Panc1 (cell line): ENCODE data around the gene IL36RN. TPM values are rescaled to one million over a fixed set of nuclear protein-coding genes. Genes with fewer than 3 reads are reported as not detected.

Experiments used
- ATAC-seq: fragments of 200-7000 bp; cut with Tn5 transposase; 2 replicates; pipeline ENCODE4 v1.9.1; 2020; ENCODE audit warnings: mild to moderate bottlenecking, moderate library complexity
- BruUV-seq: library from RNA; stranded (reverse); fragments of 400-500 nt; replicated peaks from 2 replicates; lab custom pipeline; 2021; lab: Mats Ljungman, UMichigan
- CTCF ChIA-PET: fragments of 300-600 bp; sonication (Branson Sonifier 250); formaldehyde crosslinking; loops from one replicate; lab custom pipeline; 2022; ENCODE audit warnings: antibody characterized with exemption; lab: Charles Lee
- POLR2A ChIA-PET: fragments of 300-600 bp; sonication (Branson Sonifier 250); formaldehyde crosslinking; loops from one replicate; lab custom pipeline; 2022; ENCODE audit warnings: antibody characterized with exemption; lab: Charles Lee
- DNase-seq: peaks from one replicate; pipeline ENCODE4 v3.0.0-alpha.2; 2010; ENCODE audit warnings: low read depth, low spot score
- H3K27ac ChIP-seq: 2 replicates; pipeline ENCODE4 v1.5.1; 2011; ENCODE audit warnings: mild to moderate bottlenecking, low read length, inconsistent platforms
- H3K27me3 ChIP-seq: fragments of 200-500 bp; sonication (Bioruptor generic); 2 replicates; pipeline ENCODE4 v1.6.0; 2014; ENCODE audit warnings: low read length, inconsistent platforms; ENCODE audit not compliant: control insufficient read depth, insufficient read depth
- H3K36me3 ChIP-seq: fragments of 200-500 bp; sonication (Bioruptor generic); 2 replicates; pipeline ENCODE4 v1.5.1; 2014; ENCODE audit warnings: inconsistent platforms, mild to moderate bottlenecking, low read length, moderate library complexity; ENCODE audit not compliant: control insufficient read depth, insufficient read depth
- H3K4me1 ChIP-seq: 2 replicates; pipeline ENCODE4 v1.5.1; 2011; ENCODE audit warnings: inconsistent platforms, mild to moderate bottlenecking, low read length, moderate library complexity; ENCODE audit not compliant: control insufficient read depth, insufficient read depth
- H3K4me3 ChIP-seq, 2 experiments: 2 replicates each; pipeline ENCODE4 v1.5.1; 2011 to 2012; ENCODE audit warnings: low read depth in 2 of 2, low read length in 2 of 2, mild to moderate bottlenecking in 2 of 2, inconsistent platforms in 1 of 2, moderate library complexity in 1 of 2
- H3K9me3 ChIP-seq: fragments of 200-500 bp; sonication (Bioruptor generic); 2 replicates; pipeline ENCODE4 v1.5.1; 2014; ENCODE audit warnings: low read depth, mild to moderate bottlenecking, inconsistent platforms, low read length, moderate library complexity; ENCODE audit not compliant: control insufficient read depth, insufficient read depth
- POLR2AphosphoS5 ChIP-seq: IDR thresholded peaks from 2 replicates; pipeline ENCODE4 v1.6.1; 2012; ENCODE audit warnings: mild to moderate bottlenecking, low read depth, low read length, moderate library complexity
- SIN3A ChIP-seq: IDR thresholded peaks from 2 replicates; pipeline ENCODE4 v1.6.1; 2012; ENCODE audit warnings: low read depth, mild to moderate bottlenecking, low read length, moderate library complexity, borderline replicate concordance; ENCODE audit not compliant: insufficient read depth
- TCF7L2 ChIP-seq: IDR thresholded peaks from 2 replicates; pipeline ENCODE4 v1.6.1; 2011; ENCODE audit warnings: mild to moderate bottlenecking, low read depth, low read length, inconsistent platforms
- in situ Hi-C: cut with HindIII; loops from 2 replicates; pipeline ENCODE4 v1.10.0; 2016; ENCODE audit warnings: low sequenced_read_pairs, low pct_unique_long_range_greater_than_20kb
- intact Hi-C: fragments of 100-400 bp; cut with micrococcal nuclease; formaldehyde crosslinking; loops from one replicate; pipeline ENCODE4 v1.10.0; 2022; ENCODE audit not compliant: unreplicated experiment
- total RNA-seq: library from RNA; stranded (reverse); gene quantifications from one replicate; pipeline ENCODE4 v1.2.1, GENCODE V29; 2021; ENCODE audit not compliant: unreplicated experiment
- TF ChIP-seq, protein P1 (sequence below): fragments of 450-650 bp; IDR thresholded peaks from 2 replicates; pipeline ENCODE4 v1.5.1; 2017; ENCODE audit warnings: mild to moderate bottlenecking
- TF ChIP-seq, protein P2 (sequence below), 2 experiments: IDR thresholded peaks; 2 replicates each; pipeline ENCODE4 v1.6.1; 2011 to 2012; ENCODE audit warnings: low read depth in 2 of 2, control low read depth in 1 of 2, low read length in 1 of 2, mild to moderate bottlenecking in 1 of 2, moderate library complexity in 1 of 2; ENCODE audit not compliant: insufficient read depth in 1 of 2

Gene IL36RN
- total RNA-seq, 1 experiment from 2014 or later: not detected

DNA sequence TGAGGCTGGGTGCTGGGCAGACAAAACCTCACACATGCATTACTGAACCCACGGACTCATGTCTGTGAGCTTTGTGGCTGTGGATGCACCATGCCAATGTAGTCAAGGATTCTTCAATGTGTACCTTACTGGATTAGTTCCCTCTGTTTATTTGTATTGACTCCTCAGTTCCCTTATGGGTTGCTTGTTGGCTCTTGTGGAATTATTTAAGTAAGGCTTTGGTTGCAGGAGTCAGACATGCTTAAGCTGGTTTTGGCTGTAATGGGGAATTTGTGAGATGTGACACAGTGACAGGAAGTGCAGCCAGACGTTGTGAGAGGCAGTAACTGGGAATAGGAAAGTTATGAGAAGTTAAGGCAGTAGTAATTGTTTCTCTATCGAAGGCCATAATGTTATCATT lies 54.8 kb downstream of the IL36RN start:
- Histone ChIP-seq H3K4me3 (no peak overlapping the region), H3K27me3 (no peaks in the 10 kb centered on the region), H3K9me3 (no peaks in the 10 kb centered on the region), H3K27ac (no peak overlapping the region), H3K4me1 (no peaks in the 10 kb centered on the region), H3K36me3 (no peaks in the 10 kb centered on the region)
- TF ChIP-seq POLR2AphosphoS5 (no peak), SIN3A (no peak), TCF7L2 (no peak)
- TF ChIP-seq, protein P1, sequence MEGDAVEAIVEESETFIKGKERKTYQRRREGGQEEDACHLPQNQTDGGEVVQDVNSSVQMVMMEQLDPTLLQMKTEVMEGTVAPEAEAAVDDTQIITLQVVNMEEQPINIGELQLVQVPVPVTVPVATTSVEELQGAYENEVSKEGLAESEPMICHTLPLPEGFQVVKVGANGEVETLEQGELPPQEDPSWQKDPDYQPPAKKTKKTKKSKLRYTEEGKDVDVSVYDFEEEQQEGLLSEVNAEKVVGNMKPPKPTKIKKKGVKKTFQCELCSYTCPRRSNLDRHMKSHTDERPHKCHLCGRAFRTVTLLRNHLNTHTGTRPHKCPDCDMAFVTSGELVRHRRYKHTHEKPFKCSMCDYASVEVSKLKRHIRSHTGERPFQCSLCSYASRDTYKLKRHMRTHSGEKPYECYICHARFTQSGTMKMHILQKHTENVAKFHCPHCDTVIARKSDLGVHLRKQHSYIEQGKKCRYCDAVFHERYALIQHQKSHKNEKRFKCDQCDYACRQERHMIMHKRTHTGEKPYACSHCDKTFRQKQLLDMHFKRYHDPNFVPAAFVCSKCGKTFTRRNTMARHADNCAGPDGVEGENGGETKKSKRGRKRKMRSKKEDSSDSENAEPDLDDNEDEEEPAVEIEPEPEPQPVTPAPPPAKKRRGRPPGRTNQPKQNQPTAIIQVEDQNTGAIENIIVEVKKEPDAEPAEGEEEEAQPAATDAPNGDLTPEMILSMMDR: no peak
- TF ChIP-seq, protein P2, sequence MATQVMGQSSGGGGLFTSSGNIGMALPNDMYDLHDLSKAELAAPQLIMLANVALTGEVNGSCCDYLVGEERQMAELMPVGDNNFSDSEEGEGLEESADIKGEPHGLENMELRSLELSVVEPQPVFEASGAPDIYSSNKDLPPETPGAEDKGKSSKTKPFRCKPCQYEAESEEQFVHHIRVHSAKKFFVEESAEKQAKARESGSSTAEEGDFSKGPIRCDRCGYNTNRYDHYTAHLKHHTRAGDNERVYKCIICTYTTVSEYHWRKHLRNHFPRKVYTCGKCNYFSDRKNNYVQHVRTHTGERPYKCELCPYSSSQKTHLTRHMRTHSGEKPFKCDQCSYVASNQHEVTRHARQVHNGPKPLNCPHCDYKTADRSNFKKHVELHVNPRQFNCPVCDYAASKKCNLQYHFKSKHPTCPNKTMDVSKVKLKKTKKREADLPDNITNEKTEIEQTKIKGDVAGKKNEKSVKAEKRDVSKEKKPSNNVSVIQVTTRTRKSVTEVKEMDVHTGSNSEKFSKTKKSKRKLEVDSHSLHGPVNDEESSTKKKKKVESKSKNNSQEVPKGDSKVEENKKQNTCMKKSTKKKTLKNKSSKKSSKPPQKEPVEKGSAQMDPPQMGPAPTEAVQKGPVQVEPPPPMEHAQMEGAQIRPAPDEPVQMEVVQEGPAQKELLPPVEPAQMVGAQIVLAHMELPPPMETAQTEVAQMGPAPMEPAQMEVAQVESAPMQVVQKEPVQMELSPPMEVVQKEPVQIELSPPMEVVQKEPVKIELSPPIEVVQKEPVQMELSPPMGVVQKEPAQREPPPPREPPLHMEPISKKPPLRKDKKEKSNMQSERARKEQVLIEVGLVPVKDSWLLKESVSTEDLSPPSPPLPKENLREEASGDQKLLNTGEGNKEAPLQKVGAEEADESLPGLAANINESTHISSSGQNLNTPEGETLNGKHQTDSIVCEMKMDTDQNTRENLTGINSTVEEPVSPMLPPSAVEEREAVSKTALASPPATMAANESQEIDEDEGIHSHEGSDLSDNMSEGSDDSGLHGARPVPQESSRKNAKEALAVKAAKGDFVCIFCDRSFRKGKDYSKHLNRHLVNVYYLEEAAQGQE (IDR thresholded peaks at IDR 0.05; ENCODE audit: insufficient read depth in 1 of 2, low read depth in 2 of 2, low read length in 1 of 2): no peak
- ChIA-PET CTCF (no interaction called here), POLR2A (no interaction called here)
- BruUV-seq: no TSS peak
- no peak for DNase-seq
- in situ Hi-C loops (no loop called here), intact Hi-C loops (no loop called here)
- ATAC-seq: no peak

Other genes starting within 250 kb of the IL36RN start
- gene IL1B, start 222.4 kb upstream of the IL36RN start, total RNA-seq: not detected
- not detected for gene IL37, start 148.0 kb upstream of the IL36RN start, total RNA-seq
- gene IL36G, start 81.2 kb upstream of the IL36RN start, total RNA-seq: not detected
- not detected for gene IL36A, start 53.7 kb upstream of the IL36RN start, total RNA-seq
- not detected for gene IL36B, start 6.3 kb upstream of the IL36RN start, total RNA-seq
- gene IL1F10, start 8.8 kb downstream of the IL36RN start, total RNA-seq: not detected
- not detected for gene IL1RN, start 68.4 kb downstream of the IL36RN start, total RNA-seq
- 3.6 TPM for gene PSD4, start 114.8 kb downstream of the IL36RN start, total RNA-seq
- 0.15 TPM for gene PAX8, start 219.7 kb downstream of the IL36RN start, total RNA-seq